Measurements from ENCODE around the gene SETBP1. TPM values are rescaled to one million over a fixed set of nuclear protein-coding genes. Genes with fewer than 3 reads are reported as not detected.

The SETBP1 gene
- polyA plus RNA-seq, 2 donors = 1.5 to 1.6 TPM

DNA sequence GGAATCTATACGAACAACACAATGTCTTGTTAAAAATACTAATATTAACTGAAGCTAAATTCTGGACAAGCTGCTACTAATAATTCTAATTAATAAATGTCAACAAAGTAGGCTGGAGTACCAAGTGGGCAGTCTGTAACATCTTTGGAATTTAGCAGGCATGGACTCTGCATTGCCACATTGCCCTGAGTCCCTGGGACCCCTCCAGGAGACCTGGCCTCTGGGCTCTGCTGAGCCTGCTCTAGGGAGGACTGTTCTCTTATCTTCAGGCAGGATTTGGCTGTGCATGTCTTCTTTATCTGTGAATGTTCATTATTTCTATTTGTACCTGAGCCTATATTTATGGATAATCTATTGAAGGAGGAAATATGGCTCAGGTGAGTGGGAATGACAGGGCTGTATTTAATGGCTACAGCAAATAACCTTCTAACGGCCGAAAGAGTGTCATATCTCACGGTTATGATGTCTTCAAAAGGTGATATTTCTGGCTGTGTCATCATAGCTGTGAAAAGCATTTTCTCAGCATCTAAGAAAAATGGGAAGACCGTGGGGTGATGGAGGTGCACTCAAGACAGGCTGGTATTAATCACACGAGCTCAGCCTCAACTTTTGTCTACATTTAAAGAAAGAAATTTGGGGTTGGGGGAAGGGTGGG is 28.6 kb upstream of the SETBP1 start:
- H3K27me3 ChIP-seq (ENCODE audit: control insufficient read depth in 1 of 2, insufficient read depth in 2 of 2, low read length in 2 of 2) = no peaks in the 10 kb centered on the region
- no peak overlapping the region for H3K27ac ChIP-seq (ENCODE audit: low read depth in 2 of 2, low read length in 1 of 2)
- no peaks in the 10 kb centered on the region for H3K4me1 ChIP-seq (ENCODE audit: control insufficient read depth in 2 of 2, insufficient read depth in 2 of 2, low read length in 1 of 2)
- H3K9me3 ChIP-seq (ENCODE audit: control insufficient read depth in 2 of 2, insufficient read depth in 1 of 2, low read depth in 1 of 2, low read length in 1 of 2) = no peaks in the 10 kb centered on the region
- 91% methylated on average over 6 of the region's 6 CpGs for WGBS, 2 donors
- no peak overlapping the region for H3K4me3 ChIP-seq (ENCODE audit: low read depth in 1 of 2, low read length in 2 of 2)
- no peaks in the 10 kb centered on the region for H3K36me3 ChIP-seq (ENCODE audit: control insufficient read depth in 2 of 2, insufficient read depth in 2 of 2, low read length in 1 of 2)

DNA sequence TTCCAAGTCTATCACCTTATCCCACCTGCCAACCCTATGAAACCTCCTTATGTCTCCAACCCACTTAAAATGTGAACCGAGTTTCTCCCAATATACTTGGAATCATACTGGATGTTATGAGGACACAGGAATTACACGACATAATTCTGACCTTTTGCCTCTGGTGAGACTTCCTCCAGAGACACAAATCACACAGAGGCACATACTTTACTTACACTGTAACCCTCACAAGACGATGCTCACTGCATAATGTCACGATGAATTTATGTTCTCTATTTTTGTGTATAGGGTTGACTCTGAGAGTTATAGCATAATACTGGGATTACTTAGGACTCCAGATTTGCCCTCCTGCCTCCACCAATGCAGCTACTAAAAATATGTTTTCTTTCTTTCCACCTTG is 28.0 kb upstream of the SETBP1 start:
- Histone ChIP-seq H3K27ac (ENCODE audit: low read depth in 2 of 2, low read length in 1 of 2) (no peak overlapping the region), H3K36me3 (ENCODE audit: control insufficient read depth in 2 of 2, insufficient read depth in 2 of 2, low read length in 1 of 2) (no peaks in the 10 kb centered on the region), H3K27me3 (ENCODE audit: control insufficient read depth in 1 of 2, insufficient read depth in 2 of 2, low read length in 2 of 2) (no peaks in the 10 kb centered on the region), H3K4me3 (ENCODE audit: low read depth in 1 of 2, low read length in 2 of 2) (no peak overlapping the region), H3K4me1 (ENCODE audit: control insufficient read depth in 2 of 2, insufficient read depth in 2 of 2, low read length in 1 of 2) (no peaks in the 10 kb centered on the region), H3K9me3 (ENCODE audit: control insufficient read depth in 2 of 2, insufficient read depth in 1 of 2, low read depth in 1 of 2, low read length in 1 of 2) (no peaks in the 10 kb centered on the region)
- WGBS, 2 donors = 86 to 90% methylated on average over 4 of the region's 4 CpGs

DNA sequence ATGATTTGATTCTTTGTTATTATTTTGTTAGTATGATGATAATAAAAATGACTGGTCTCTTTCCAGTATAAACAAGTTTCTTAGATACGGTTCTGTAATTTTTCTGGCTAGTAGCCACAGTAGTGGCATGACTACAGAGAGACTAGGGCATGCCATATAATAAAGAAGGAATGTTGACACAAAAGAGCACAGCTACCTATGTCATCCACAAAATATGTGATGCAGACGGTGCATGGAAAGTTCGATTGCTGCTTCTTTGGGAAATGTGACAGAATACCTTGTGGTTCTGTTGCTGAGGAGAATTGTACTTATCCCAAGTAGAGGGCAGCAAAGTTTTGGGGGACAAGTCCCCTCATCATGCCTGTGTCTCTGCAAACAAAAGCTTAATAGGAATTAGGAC is 26.1 kb upstream of the SETBP1 start:
- Histone ChIP-seq H3K27ac (ENCODE audit: low read depth in 2 of 2, low read length in 1 of 2) (peak overlapping the region in 1 of 2 donors; percentile 49), H3K4me1 (ENCODE audit: control insufficient read depth in 2 of 2, insufficient read depth in 2 of 2, low read length in 1 of 2) (no peaks in the 10 kb centered on the region), H3K9me3 (ENCODE audit: control insufficient read depth in 2 of 2, insufficient read depth in 1 of 2, low read depth in 1 of 2, low read length in 1 of 2) (no peaks in the 10 kb centered on the region), H3K27me3 (ENCODE audit: control insufficient read depth in 1 of 2, insufficient read depth in 2 of 2, low read length in 2 of 2) (no peaks in the 10 kb centered on the region), H3K4me3 (ENCODE audit: low read depth in 1 of 2, low read length in 2 of 2) (no peak overlapping the region), H3K36me3 (ENCODE audit: control insufficient read depth in 2 of 2, insufficient read depth in 2 of 2, low read length in 1 of 2) (no peaks in the 10 kb centered on the region)
- 15 to 16% methylated on average over 3 of the region's 3 CpGs for WGBS, 2 donors

DNA sequence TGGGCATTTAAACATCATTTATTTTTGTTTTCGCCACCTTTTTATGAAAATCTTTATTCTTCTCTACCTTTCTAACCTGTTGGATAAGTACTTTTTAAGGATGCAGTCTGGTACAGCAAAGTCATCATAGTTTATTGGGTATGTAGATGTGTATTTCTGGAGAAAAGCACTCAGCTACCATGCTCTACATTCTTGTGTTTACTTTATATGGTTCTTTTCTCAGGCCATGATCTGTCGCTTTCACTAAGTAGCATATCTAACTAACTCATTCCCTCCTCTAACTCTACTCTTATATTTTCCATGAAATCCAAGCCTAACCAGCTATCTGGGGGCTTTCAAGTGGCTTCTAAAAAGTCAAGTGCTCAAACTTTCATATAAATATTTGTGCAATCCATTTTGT is 25.3 kb upstream of the SETBP1 start:
- H3K36me3 ChIP-seq (ENCODE audit: control insufficient read depth in 2 of 2, insufficient read depth in 2 of 2, low read length in 1 of 2) = no peaks in the 10 kb centered on the region
- WGBS, 2 donors = 89 to 93% methylated on average over 2 of the region's 2 CpGs
- no peak overlapping the region for H3K27ac ChIP-seq (ENCODE audit: low read depth in 2 of 2, low read length in 1 of 2)
- no peaks in the 10 kb centered on the region for H3K4me1 ChIP-seq (ENCODE audit: control insufficient read depth in 2 of 2, insufficient read depth in 2 of 2, low read length in 1 of 2)
- no peaks in the 10 kb centered on the region for H3K9me3 ChIP-seq (ENCODE audit: control insufficient read depth in 2 of 2, insufficient read depth in 1 of 2, low read depth in 1 of 2, low read length in 1 of 2)
- H3K27me3 ChIP-seq (ENCODE audit: control insufficient read depth in 1 of 2, insufficient read depth in 2 of 2, low read length in 2 of 2) = no peaks in the 10 kb centered on the region
- H3K4me3 ChIP-seq (ENCODE audit: low read depth in 1 of 2, low read length in 2 of 2) = no peak overlapping the region

DNA sequence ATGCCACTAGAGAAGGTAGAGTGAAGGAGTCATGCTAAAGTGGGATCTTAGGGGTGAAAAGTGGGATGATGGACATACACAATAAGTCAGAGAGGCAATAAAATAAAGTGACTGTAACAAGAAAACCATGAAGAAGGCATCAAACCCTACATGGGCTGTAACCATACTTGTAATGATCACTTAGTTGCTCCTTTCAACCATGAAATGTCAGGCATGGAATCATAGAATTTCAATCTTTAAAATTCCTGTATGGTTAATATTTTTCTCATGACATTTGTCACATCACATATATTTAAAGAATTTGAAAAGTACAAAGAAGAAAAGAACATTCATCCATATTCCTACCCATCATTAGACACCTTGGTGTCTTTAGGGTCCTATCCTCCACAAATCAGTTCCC is 20.9 kb upstream of the SETBP1 start:
- no peak overlapping the region for H3K27ac ChIP-seq (ENCODE audit: low read depth in 2 of 2, low read length in 1 of 2)
- no peaks in the 10 kb centered on the region for H3K36me3 ChIP-seq (ENCODE audit: control insufficient read depth in 2 of 2, insufficient read depth in 2 of 2, low read length in 1 of 2)
- H3K4me1 ChIP-seq (ENCODE audit: control insufficient read depth in 2 of 2, insufficient read depth in 2 of 2, low read length in 1 of 2) = no peaks in the 10 kb centered on the region
- H3K4me3 ChIP-seq (ENCODE audit: low read depth in 1 of 2, low read length in 2 of 2) = no peak overlapping the region
- H3K27me3 ChIP-seq (ENCODE audit: control insufficient read depth in 1 of 2, insufficient read depth in 2 of 2, low read length in 2 of 2) = no peaks in the 10 kb centered on the region
- H3K9me3 ChIP-seq (ENCODE audit: control insufficient read depth in 2 of 2, insufficient read depth in 1 of 2, low read depth in 1 of 2, low read length in 1 of 2) = no peaks in the 10 kb centered on the region

DNA sequence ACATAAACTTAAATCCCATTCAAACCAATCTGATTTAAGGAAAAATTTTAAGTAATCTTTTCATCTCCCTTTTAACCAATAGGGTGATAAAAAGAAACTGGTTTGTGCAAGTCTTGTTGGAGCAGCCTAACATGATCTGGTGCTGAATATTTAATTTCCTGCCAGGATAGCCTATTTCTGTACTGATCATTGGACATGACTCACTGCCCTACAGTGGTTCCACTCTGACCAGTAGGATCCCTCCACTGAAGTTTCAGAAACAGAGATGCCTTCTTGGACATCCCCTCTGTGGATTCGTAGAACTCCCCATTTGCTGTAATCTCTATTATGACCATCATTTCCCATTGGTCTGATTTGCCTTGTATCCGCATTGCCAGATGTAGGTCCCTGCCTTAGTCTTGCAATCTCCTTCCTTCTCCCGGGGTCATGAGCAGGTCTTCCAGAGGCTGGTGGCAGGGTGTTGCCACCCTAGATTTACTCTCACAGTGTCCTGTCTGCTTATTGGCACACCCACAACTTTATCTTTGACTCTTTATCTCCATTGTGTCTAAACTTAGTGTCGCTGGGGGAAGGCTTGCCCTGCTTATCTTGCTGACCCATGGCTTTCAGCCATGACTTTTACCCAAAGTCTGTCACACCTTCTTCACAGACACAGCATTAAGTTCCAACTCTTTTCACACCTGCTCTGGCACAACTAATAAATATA is 12.3 kb upstream of the SETBP1 start:
- no peak overlapping the region for H3K4me3 ChIP-seq (ENCODE audit: low read depth in 1 of 2, low read length in 2 of 2)
- H3K9me3 ChIP-seq (ENCODE audit: control insufficient read depth in 2 of 2, insufficient read depth in 1 of 2, low read depth in 1 of 2, low read length in 1 of 2) = no peaks in the 10 kb centered on the region
- no peaks in the 10 kb centered on the region for H3K4me1 ChIP-seq (ENCODE audit: control insufficient read depth in 2 of 2, insufficient read depth in 2 of 2, low read length in 1 of 2)
- 66 to 88% methylated on average over 4 of the region's 4 CpGs for WGBS, 2 donors
- H3K27ac ChIP-seq (ENCODE audit: low read depth in 2 of 2, low read length in 1 of 2) = no peak overlapping the region
- H3K27me3 ChIP-seq (ENCODE audit: control insufficient read depth in 1 of 2, insufficient read depth in 2 of 2, low read length in 2 of 2) = no peaks in the 10 kb centered on the region
- H3K36me3 ChIP-seq (ENCODE audit: control insufficient read depth in 2 of 2, insufficient read depth in 2 of 2, low read length in 1 of 2) = no peaks in the 10 kb centered on the region

DNA sequence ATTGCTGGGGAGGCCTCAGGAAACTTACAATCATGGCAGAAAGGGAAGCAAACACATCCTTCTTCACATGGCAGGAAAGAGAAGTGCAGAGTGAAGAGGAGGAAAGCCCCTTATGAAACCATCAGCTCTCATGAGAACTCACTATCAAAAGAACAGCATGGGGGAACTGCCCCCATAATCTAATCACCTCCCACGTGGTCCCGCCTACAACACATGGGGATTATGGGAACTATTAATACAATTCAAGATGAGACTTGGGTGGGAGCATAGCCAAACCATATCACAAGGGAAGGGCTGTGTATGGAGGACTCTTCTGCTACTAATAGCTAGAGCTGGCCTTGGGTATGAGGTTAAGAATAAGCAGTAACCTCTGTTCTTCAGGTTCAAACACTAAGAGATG is 8.8 kb upstream of the SETBP1 start:
- Histone ChIP-seq H3K4me3 (ENCODE audit: low read depth in 1 of 2, low read length in 2 of 2) (no peak overlapping the region), H3K27me3 (ENCODE audit: control insufficient read depth in 1 of 2, insufficient read depth in 2 of 2, low read length in 2 of 2) (no peaks in the 10 kb centered on the region), H3K36me3 (ENCODE audit: control insufficient read depth in 2 of 2, insufficient read depth in 2 of 2, low read length in 1 of 2) (no peaks in the 10 kb centered on the region), H3K27ac (ENCODE audit: low read depth in 2 of 2, low read length in 1 of 2) (no peak overlapping the region), H3K9me3 (ENCODE audit: control insufficient read depth in 2 of 2, insufficient read depth in 1 of 2, low read depth in 1 of 2, low read length in 1 of 2) (no peaks in the 10 kb centered on the region), H3K4me1 (ENCODE audit: control insufficient read depth in 2 of 2, insufficient read depth in 2 of 2, low read length in 1 of 2) (no peaks in the 10 kb centered on the region)
- 87 to 89% methylated on average over 2 of the region's 2 CpGs for WGBS, 2 donors

DNA sequence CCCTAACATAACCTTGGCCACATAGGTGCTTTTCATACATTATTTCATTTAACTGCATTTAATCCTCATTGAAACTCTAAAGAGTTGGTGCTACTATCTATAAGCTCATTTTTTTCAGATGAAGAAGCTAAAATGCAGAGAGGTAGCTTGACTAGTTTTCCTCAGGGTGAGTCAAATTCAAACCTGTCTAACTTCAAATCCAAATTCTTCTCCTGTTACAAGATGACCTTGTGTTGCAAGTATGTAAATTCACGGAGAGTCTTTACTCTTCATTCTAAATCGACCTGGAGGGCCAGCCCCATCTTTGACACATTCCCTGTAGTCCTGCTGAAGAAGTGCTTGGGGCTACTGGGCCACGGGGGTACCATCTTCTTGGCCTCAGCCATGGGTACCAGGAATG is 8.2 kb upstream of the SETBP1 start:
- no peak overlapping the region for H3K27ac ChIP-seq (ENCODE audit: low read depth in 2 of 2, low read length in 1 of 2)
- H3K27me3 ChIP-seq (ENCODE audit: control insufficient read depth in 1 of 2, insufficient read depth in 2 of 2, low read length in 2 of 2) = no peaks in the 10 kb centered on the region
- no peaks in the 10 kb centered on the region for H3K36me3 ChIP-seq (ENCODE audit: control insufficient read depth in 2 of 2, insufficient read depth in 2 of 2, low read length in 1 of 2)
- no peak overlapping the region for H3K4me3 ChIP-seq (ENCODE audit: low read depth in 1 of 2, low read length in 2 of 2)
- no peaks in the 10 kb centered on the region for H3K4me1 ChIP-seq (ENCODE audit: control insufficient read depth in 2 of 2, insufficient read depth in 2 of 2, low read length in 1 of 2)
- WGBS, 2 donors = 49 to 53% methylated on average over 3 of the region's 3 CpGs
- no peaks in the 10 kb centered on the region for H3K9me3 ChIP-seq (ENCODE audit: control insufficient read depth in 2 of 2, insufficient read depth in 1 of 2, low read depth in 1 of 2, low read length in 1 of 2)

DNA sequence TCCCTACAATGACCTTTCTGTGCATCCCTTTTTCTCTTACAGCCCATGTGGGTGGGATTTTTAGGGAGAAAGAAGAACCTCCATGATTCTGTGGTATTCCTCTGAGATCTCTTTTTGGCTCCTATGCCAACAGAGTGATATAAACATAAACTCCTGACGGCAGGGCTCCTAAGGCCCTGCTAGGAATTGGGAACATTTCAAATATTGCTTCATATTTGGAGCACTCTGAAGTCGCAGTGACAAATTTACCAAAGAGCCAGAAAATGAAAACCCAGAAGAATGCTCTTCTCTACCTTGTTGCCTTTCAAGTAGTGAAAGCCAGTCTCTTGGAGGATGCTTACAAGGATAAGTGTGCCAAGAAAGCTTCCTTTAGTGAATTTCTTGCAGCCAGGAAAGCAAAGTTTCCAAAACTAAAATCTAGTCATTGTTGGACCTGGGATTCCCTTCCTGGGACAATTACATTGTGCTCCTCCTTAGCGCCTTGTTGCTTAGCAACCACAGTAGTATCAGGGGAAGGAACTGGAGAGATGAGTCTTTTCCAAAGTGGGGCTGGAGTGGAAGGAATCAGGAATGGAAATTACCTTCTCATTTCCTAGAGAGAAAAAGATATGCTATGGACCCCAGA is 7.3 kb upstream of the SETBP1 start:
- H3K4me3 ChIP-seq (ENCODE audit: low read depth in 1 of 2, low read length in 2 of 2) = no peak overlapping the region
- 70 to 74% methylated on average over 3 of the region's 3 CpGs for WGBS, 2 donors
- H3K9me3 ChIP-seq (ENCODE audit: control insufficient read depth in 2 of 2, insufficient read depth in 1 of 2, low read depth in 1 of 2, low read length in 1 of 2) = no peaks in the 10 kb centered on the region
- no peak overlapping the region for H3K27ac ChIP-seq (ENCODE audit: low read depth in 2 of 2, low read length in 1 of 2)
- no peaks in the 10 kb centered on the region for H3K4me1 ChIP-seq (ENCODE audit: control insufficient read depth in 2 of 2, insufficient read depth in 2 of 2, low read length in 1 of 2)
- no peaks in the 10 kb centered on the region for H3K36me3 ChIP-seq (ENCODE audit: control insufficient read depth in 2 of 2, insufficient read depth in 2 of 2, low read length in 1 of 2)
- no peaks in the 10 kb centered on the region for H3K27me3 ChIP-seq (ENCODE audit: control insufficient read depth in 1 of 2, insufficient read depth in 2 of 2, low read length in 2 of 2)

DNA sequence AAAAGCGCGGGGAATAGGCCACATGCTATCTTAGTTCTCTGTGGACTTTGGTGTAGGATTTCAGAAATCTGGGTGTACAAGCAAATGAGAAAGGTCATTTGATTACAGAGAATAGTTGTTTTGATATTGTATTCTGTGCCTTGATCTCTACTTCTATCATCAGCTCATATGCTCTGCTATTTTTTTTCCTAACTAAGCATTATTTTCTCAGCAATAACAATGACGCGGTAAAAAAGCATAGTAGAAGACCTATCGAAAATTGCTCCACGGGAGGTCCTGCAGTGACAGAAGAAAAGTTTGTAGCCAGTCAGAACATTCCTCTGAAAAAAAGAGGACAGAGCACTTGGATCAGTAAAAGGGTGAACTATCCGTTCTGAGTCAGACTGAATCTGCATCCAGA is 2.8 kb upstream of the SETBP1 start:
- WGBS, 2 donors = 86 to 92% methylated on average over 7 of the region's 7 CpGs
- Histone ChIP-seq H3K27ac (ENCODE audit: low read depth in 2 of 2, low read length in 1 of 2) (peak overlapping the region in 1 of 2 donors; percentile 18), H3K4me1 (ENCODE audit: control insufficient read depth in 2 of 2, insufficient read depth in 2 of 2, low read length in 1 of 2) (no peaks in the 10 kb centered on the region)

More for the DNA sequence above, 2.8 kb upstream of the SETBP1 start:
- no peaks in the 10 kb centered on the region for H3K36me3 ChIP-seq (ENCODE audit: control insufficient read depth in 2 of 2, insufficient read depth in 2 of 2, low read length in 1 of 2)
- no peak overlapping the region for H3K4me3 ChIP-seq (ENCODE audit: low read depth in 1 of 2, low read length in 2 of 2)
- no peaks in the 10 kb centered on the region for H3K27me3 ChIP-seq (ENCODE audit: control insufficient read depth in 1 of 2, insufficient read depth in 2 of 2, low read length in 2 of 2)
- H3K9me3 ChIP-seq (ENCODE audit: control insufficient read depth in 2 of 2, insufficient read depth in 1 of 2, low read depth in 1 of 2, low read length in 1 of 2) = no peaks in the 10 kb centered on the region
